ENCODE results near the gene ROBO2.

Gene ROBO2

GRCh38 chr3:77687545-77687944 is 647.6 kb downstream of the ROBO2 start:
- TF ChIP-seq, protein P1, sequence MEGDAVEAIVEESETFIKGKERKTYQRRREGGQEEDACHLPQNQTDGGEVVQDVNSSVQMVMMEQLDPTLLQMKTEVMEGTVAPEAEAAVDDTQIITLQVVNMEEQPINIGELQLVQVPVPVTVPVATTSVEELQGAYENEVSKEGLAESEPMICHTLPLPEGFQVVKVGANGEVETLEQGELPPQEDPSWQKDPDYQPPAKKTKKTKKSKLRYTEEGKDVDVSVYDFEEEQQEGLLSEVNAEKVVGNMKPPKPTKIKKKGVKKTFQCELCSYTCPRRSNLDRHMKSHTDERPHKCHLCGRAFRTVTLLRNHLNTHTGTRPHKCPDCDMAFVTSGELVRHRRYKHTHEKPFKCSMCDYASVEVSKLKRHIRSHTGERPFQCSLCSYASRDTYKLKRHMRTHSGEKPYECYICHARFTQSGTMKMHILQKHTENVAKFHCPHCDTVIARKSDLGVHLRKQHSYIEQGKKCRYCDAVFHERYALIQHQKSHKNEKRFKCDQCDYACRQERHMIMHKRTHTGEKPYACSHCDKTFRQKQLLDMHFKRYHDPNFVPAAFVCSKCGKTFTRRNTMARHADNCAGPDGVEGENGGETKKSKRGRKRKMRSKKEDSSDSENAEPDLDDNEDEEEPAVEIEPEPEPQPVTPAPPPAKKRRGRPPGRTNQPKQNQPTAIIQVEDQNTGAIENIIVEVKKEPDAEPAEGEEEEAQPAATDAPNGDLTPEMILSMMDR (IDR thresholded peaks at IDR 0.05; ENCODE audit: low read depth, low read length) = no peak
- DNase-seq = no peak
- Histone ChIP-seq H3K36me3 (no peaks in the 10 kb centered on the region), H3K4me3 (ENCODE audit: low read depth, low read length) (no peak overlapping the region), H3K27me3 (no peaks in the 10 kb centered on the region), H3K4me1 (no peaks in the 10 kb centered on the region), H3K9me3 (no peaks in the 10 kb centered on the region; the same call in 1 of the 2 replicates)

DNA sequence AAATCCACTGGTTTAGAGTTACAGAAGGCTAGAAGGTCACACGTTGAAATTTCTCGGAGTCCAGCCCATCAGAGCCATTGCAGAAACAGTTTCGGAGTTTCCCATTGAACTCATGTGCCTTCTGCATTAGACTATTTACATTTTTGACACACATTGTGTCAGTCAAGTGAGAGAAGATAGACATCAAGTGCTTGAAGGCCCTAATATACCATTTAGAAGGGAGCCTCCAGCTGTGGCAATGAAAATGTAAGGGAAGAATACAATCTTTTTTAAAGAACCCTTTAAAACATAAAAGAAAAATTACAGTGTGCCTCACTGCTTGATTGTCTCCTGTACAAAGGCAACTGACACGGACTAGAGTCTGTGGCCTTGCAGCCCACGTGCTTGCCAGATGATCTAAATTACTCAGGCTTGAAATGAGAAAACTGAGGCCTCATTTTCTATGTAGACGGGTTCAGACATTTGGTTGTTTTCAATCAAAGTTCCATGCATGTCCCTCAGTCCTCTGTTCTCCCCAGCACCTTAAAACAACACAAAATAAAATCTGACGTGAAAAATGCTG is 650.5 kb downstream of the ROBO2 start:
- Histone ChIP-seq H3K4me1 (no peaks in the 10 kb centered on the region), H3K36me3 (no peaks in the 10 kb centered on the region), H3K4me3 (ENCODE audit: low read depth, low read length) (no peak overlapping the region), H3K27me3 (no peaks in the 10 kb centered on the region), H3K9me3 (no peaks in the 10 kb centered on the region)
- DNase-seq = no peak
- TF ChIP-seq, protein P1 (IDR thresholded peaks at IDR 0.05; ENCODE audit: low read depth, low read length) = no peak

- H3K4me3 ChIP-seq (ENCODE audit: low read depth, low read length) = no peak overlapping the region
- no peaks in the 10 kb centered on the region for H3K9me3 ChIP-seq
- TF ChIP-seq, protein P1 (IDR thresholded peaks at IDR 0.05; ENCODE audit: low read depth, low read length) = no peak
- H3K4me1 ChIP-seq = no peaks in the 10 kb centered on the region
- DNase-seq = no peak
- no peaks in the 10 kb centered on the region for H3K27me3 ChIP-seq
- H3K36me3 ChIP-seq = no peaks in the 10 kb centered on the region
Observed at GRCh38 chr3:77693147-77693546, 653.2 kb downstream of the ROBO2 start.

GRCh38 chr3:77699125-77699691 is 659.3 kb downstream of the ROBO2 start:
- Histone ChIP-seq H3K4me1 (no peaks in the 10 kb centered on the region), H3K9me3 (no peaks in the 10 kb centered on the region; the same call in 1 of the 2 replicates), H3K4me3 (ENCODE audit: low read depth, low read length) (no peak overlapping the region), H3K36me3 (no peaks in the 10 kb centered on the region), H3K27me3 (no peaks in the 10 kb centered on the region)
- DNase-seq = no peak
- TF ChIP-seq, protein P1 (IDR thresholded peaks at IDR 0.05; ENCODE audit: low read depth, low read length) = no peak
